ENCODE results near the gene KRTAP10-1.

KRTAP10-1 gene

GRCh38 chr21:44548381-44548780 is 8.4 kb upstream of the KRTAP10-1 start:
- no peak for DNase-seq (ENCODE audit: low spot score)

- DNase-seq (ENCODE audit: low spot score), result no peak
Measured at GRCh38 chr21:44547656-44548331, 7.8 kb upstream of the KRTAP10-1 start.

GRCh38 chr21:44544566-44544965 is 4.6 kb upstream of the KRTAP10-1 start:
- no peak for DNase-seq (ENCODE audit: low spot score)

GRCh38 chr21:44542716-44543115 is 2.7 kb upstream of the KRTAP10-1 start:
- no peak for DNase-seq (ENCODE audit: low spot score)

- no peak for DNase-seq (ENCODE audit: low spot score)
Measured at GRCh38 chr21:44540741-44541288, 820 bp upstream of the KRTAP10-1 start.

GRCh38 chr21:44539046-44539445 is 949 bp downstream of the KRTAP10-1 start:
- no peak for DNase-seq (ENCODE audit: low spot score)

- DNase-seq (ENCODE audit: low spot score), result no peak
Measured at GRCh38 chr21:44537930-44538911, 1.8 kb downstream of the KRTAP10-1 start.

- DNase-seq (ENCODE audit: low spot score), result no peak
Measured at GRCh38 chr21:44535963-44536362, 4.0 kb downstream of the KRTAP10-1 start.

- no peak for DNase-seq (ENCODE audit: low spot score)
Measured at GRCh38 chr21:44534688-44535087, 5.3 kb downstream of the KRTAP10-1 start.

GRCh38 chr21:44533891-44534627 is 5.9 kb downstream of the KRTAP10-1 start:
- DNase-seq (ENCODE audit: low spot score), result no peak

- DNase-seq (ENCODE audit: low spot score), result no peak
Measured at GRCh38 chr21:44533121-44533890, 6.7 kb downstream of the KRTAP10-1 start.

- DNase-seq (ENCODE audit: low spot score), result no peak
Measured at GRCh38 chr21:44532712-44533111, 7.3 kb downstream of the KRTAP10-1 start.

GRCh38 chr21:44531606-44532564 is 8.1 kb downstream of the KRTAP10-1 start:
- DNase-seq (ENCODE audit: low spot score), result no peak

- no peak for DNase-seq (ENCODE audit: low spot score)
Measured at GRCh38 chr21:44530903-44531605, 8.9 kb downstream of the KRTAP10-1 start.

GRCh38 chr21:44530221-44530902 is 9.6 kb downstream of the KRTAP10-1 start:
- DNase-seq (ENCODE audit: low spot score), result no peak

GRCh38 chr21:44529503-44530125 is 10.4 kb downstream of the KRTAP10-1 start:
- DNase-seq (ENCODE audit: low spot score), result no peak

- no peak for DNase-seq (ENCODE audit: low spot score)
Measured at GRCh38 chr21:44529011-44529421, 11.0 kb downstream of the KRTAP10-1 start.

- no peak for DNase-seq (ENCODE audit: low spot score)
Measured at GRCh38 chr21:44528634-44528995, 11.4 kb downstream of the KRTAP10-1 start.
